Smooth muscle cell of the coronary artery (primary cell): ENCODE data around the gene SMIM35. TPM values are rescaled to one million over a fixed set of nuclear protein-coding genes. Genes with fewer than 3 reads are reported as not detected.

Source experiments
- total RNA-seq: library from RNA; depleted of rRNA; stranded (reverse); fragments of >200 nt; gene quantifications from 2 replicates; pipeline ENCODE4 v1.2.3, GENCODE V29; 2014; ENCODE audit warnings: low replicate concordance

The SMIM35 gene
- total RNA-seq: not detected in 2 replicates

GRCh38 chr11:118086913-118087768 lies at the start of gene SMIM35:
TSS of gene SMIM35 (minus strand) at chr11:118086963. CDS start at chr11:118086757, 206 bp downstream.

GRCh38 chr11:118076754-118077281 lies 9.9 kb downstream of the SMIM35 start, which contains the start of gene TMPRSS4:
TSS of gene TMPRSS4 (plus strand) at chr11:118077078. CDS start at chr11:118077303, 225 bp downstream.

DNA sequence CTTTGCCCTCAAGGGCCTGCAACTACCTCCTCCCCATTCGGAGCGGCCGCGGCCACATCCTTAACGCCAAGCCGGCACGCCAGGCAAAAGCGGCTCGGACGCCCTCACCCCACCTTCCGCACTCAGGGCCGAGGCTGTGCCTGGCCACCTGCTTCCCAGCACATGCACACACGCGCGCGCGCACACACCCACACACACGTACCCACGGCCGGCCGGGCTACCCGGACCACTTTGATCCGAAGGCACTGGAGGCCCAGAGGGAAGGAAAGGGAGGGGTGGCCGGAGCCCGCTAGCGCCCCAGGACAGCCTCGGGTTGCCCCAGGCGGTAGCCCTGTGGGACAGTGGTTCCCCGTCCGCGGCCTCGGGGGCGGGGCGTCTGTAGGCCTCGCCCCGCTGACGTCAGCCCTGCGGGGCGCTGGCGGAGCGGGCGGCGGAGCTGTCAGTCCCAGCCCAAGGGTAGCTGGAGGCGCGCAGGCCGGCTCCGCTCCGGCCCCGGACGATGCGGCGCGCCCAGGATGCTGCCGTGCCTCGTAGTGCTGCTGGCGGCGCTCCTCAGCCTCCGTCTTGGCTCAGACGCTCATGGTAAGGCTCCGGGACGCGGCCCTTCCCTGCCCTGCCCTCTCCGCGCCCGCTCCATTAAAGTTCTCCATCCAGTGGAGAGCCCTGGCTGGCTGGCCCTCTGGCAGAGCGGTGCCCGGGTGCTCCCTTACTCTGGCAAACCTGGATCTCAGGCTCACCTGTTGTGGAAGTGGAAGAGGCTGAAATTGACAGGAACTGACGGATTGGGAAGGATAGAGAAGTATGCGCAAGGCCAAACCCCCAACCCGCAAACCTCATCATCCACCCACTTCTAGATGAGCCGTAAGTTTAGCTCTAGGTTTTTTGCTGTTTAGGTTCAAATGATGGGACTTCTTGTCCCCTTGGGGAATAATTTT lies 100.5 kb downstream of the SMIM35 start, which contains the start of gene IL10RA:
IL10RA (plus strand) TSS at position 442 of the 935 bp plus-strand sequence; CDS start at position 516, 74 bp downstream.

Other genes starting within 250 kb of the SMIM35 start
- not detected in 2 replicates for gene FXYD6, start 210.3 kb downstream of the SMIM35 start, total RNA-seq
- not detected in 2 replicates for gene TMPRSS13, start 157.6 kb downstream of the SMIM35 start, total RNA-seq
- 0.08 TPM in 1 of 2 replicates, not detected in the other for gene IL10RA, start 100.6 kb downstream of the SMIM35 start, total RNA-seq
- gene TMPRSS4, start 9.9 kb downstream of the SMIM35 start, total RNA-seq: not detected in 2 replicates
- gene SCN4B, start 65.9 kb upstream of the SMIM35 start, total RNA-seq: not detected in 2 replicates
- not detected in 2 replicates for gene SCN2B, start 89.7 kb upstream of the SMIM35 start, total RNA-seq
- gene JAML, start 138.0 kb upstream of the SMIM35 start, total RNA-seq: not detected in 2 replicates
- gene MPZL3, start 165.4 kb upstream of the SMIM35 start, total RNA-seq: 0.12 and 1.1 TPM in 2 replicates
- gene MPZL2, start 177.3 kb upstream of the SMIM35 start, total RNA-seq: 0.08 and 0.94 TPM in 2 replicates
- not detected in 2 replicates for gene CD3E, start 217.8 kb upstream of the SMIM35 start, total RNA-seq